ENCODE measurements around the gene GNAL.

The GNAL gene

DNA sequence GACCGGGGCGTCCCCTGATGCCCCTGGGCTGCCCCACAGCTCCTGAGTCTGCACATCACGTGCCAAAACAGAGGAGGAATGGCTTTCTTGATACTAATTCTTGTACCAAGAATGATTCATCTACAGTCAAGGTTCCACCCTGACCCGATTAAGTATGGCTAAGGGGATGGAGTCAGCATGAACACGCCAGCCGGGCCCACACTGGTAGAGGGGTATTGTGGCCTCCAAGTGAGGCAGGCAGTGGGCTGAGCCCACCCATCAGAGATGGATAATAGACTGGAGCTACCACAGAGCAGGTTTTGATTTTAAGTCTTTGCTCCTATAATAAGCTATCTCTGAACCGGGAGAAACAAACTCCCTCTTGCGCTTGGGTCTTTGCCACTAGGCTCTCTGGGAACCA lies 17.9 kb upstream of the GNAL start:
- no peaks in the 10 kb centered on the region for H3K27me3 ChIP-seq (ENCODE audit: control insufficient read depth, low read length)
- no peaks in the 10 kb centered on the region for H3K79me2 ChIP-seq (ENCODE audit: control insufficient read depth, low read length)
- no peak overlapping the region for H3K4me2 ChIP-seq (ENCODE audit: low read length)
- no peaks in the 10 kb centered on the region for H3K9me2 ChIP-seq (replicated peaks; ENCODE audit: control insufficient read depth, low read length)
- H3F3A ChIP-seq (ENCODE audit: control insufficient read depth, insufficient read depth) = no peaks in the 10 kb centered on the region
- H3K9me3 ChIP-seq (ENCODE audit: control insufficient read depth, insufficient read depth, low read length) = no peaks in the 10 kb centered on the region
- H3K27ac ChIP-seq (ENCODE audit: low read depth, low read length) = no peak overlapping the region
- H3K4me1 ChIP-seq (ENCODE audit: control insufficient read depth, low read length) = peaks cover 15% of the 10 kb centered on the region
- H3K36me3 ChIP-seq (ENCODE audit: control insufficient read depth, low read length) = no peaks in the 10 kb centered on the region
- no peak overlapping the region for H3K4me3 ChIP-seq (ENCODE audit: low read length)
- H4K20me1 ChIP-seq (ENCODE audit: control insufficient read depth, insufficient read depth, low read depth, low read length) = no peaks in the 10 kb centered on the region
- no peak for TF ChIP-seq CTCF (IDR thresholded peaks at IDR 0.05; ENCODE audit: low read depth, low read length, poor library complexity, severe bottlenecking)
- no peak for TF ChIP-seq EZH2phosphoT487 (IDR thresholded peaks at IDR 0.05; ENCODE audit: borderline replicate concordance, low read length)

DNA sequence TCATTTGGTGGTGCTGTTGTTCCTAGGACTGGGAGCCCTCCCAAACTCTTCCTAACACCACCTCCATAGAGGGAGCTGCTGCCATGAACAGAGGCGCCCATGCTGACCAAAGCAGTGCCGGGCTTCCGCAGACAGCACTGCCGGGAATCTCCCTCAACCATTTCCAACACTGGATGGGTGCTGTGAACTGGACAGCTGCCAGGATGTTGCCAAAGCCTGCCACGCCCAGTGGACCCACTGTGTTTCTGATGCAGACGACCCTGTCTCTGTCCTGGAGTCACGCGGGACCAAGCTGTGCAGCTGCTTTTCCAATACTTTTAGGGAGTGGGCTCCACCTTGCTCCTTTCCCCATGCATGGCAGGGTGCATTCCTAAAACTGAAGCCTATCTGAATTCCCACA lies 16.9 kb upstream of the GNAL start:
- no peak for TF ChIP-seq CTCF (IDR thresholded peaks at IDR 0.05; ENCODE audit: low read depth, low read length, poor library complexity, severe bottlenecking)
- no peak for TF ChIP-seq EZH2phosphoT487 (IDR thresholded peaks at IDR 0.05; ENCODE audit: borderline replicate concordance, low read length)
- no peaks in the 10 kb centered on the region for H3K27me3 ChIP-seq (ENCODE audit: control insufficient read depth, low read length)
- no peaks in the 10 kb centered on the region for H4K20me1 ChIP-seq (ENCODE audit: control insufficient read depth, insufficient read depth, low read depth, low read length)
- no peaks in the 10 kb centered on the region for H3K36me3 ChIP-seq (ENCODE audit: control insufficient read depth, low read length)
- H3K4me2 ChIP-seq (ENCODE audit: low read length) = no peak overlapping the region
- H3K4me1 ChIP-seq (ENCODE audit: control insufficient read depth, low read length) = peaks cover 15% of the 10 kb centered on the region
- no peak overlapping the region for H3K27ac ChIP-seq (ENCODE audit: low read depth, low read length)
- no peaks in the 10 kb centered on the region for H3F3A ChIP-seq (ENCODE audit: control insufficient read depth, insufficient read depth)
- no peak overlapping the region for H3K4me3 ChIP-seq (ENCODE audit: low read length)
- no peaks in the 10 kb centered on the region for H3K79me2 ChIP-seq (ENCODE audit: control insufficient read depth, low read length)
- H3K9me2 ChIP-seq (replicated peaks; ENCODE audit: control insufficient read depth, low read length) = no peaks in the 10 kb centered on the region
- no peaks in the 10 kb centered on the region for H3K9me3 ChIP-seq (ENCODE audit: control insufficient read depth, insufficient read depth, low read length)

GRCh38 chr18:11672846-11673454 lies 16.1 kb upstream of the GNAL start:
- Histone ChIP-seq H3K36me3 (ENCODE audit: control insufficient read depth, low read length) (no peaks in the 10 kb centered on the region), H3K79me2 (ENCODE audit: control insufficient read depth, low read length) (no peaks in the 10 kb centered on the region), H3K4me1 (ENCODE audit: control insufficient read depth, low read length) (peaks cover 15% of the 10 kb centered on the region), H3K27ac (ENCODE audit: low read depth, low read length) (no peak overlapping the region), H3K4me2 (ENCODE audit: low read length) (no peak overlapping the region), H3K4me3 (ENCODE audit: low read length) (no peak overlapping the region), H3K9me2 (replicated peaks; ENCODE audit: control insufficient read depth, low read length) (no peaks in the 10 kb centered on the region), H3F3A (ENCODE audit: control insufficient read depth, insufficient read depth) (no peaks in the 10 kb centered on the region), H4K20me1 (ENCODE audit: control insufficient read depth, insufficient read depth, low read depth, low read length) (no peaks in the 10 kb centered on the region), H3K9me3 (ENCODE audit: control insufficient read depth, insufficient read depth, low read length) (no peaks in the 10 kb centered on the region), H3K27me3 (ENCODE audit: control insufficient read depth, low read length) (no peaks in the 10 kb centered on the region)
- TF ChIP-seq EZH2phosphoT487 (IDR thresholded peaks at IDR 0.05; ENCODE audit: borderline replicate concordance, low read length) = no peak
- no peak for TF ChIP-seq CTCF (IDR thresholded peaks at IDR 0.05; ENCODE audit: low read depth, low read length, poor library complexity, severe bottlenecking)

All from DOHH2 (cell line).